Measurements from ENCODE around the gene EBF4. TPM values are rescaled to one million over a fixed set of nuclear protein-coding genes. Genes with fewer than 3 reads are reported as not detected.
"Not testable (repeated sequence)": the region's sequence is repeated elsewhere in the genome, so short reads cannot be mapped to it uniquely, and the experiment has no call there.

EBF4 gene
- total RNA-seq, 1 experiment from 2014 or later = not detected

DNA sequence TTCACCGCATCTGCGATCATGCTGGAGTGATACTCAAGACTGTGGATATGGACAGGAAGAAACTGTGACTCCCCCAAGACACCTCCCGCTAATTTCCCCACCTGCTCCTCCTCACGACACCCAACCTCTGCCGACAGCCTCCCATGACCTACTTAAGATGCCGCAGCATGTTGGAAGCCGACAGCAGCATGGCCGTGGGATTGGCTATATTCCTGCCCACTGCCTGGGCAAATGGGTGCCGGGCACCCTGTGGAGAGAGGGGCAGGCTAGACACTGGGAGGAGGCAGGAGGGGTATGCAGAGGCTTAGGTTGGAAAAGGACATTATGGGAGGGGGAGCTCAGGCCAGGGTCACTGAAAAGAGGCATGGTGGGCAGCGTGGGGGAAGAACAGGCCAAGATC, 33.0 kb upstream of the EBF4 start:
- DNase-seq = no peak
- Histone ChIP-seq H3K27me3 (no peaks in the 10 kb centered on the region), H3K9me3 (no peaks in the 10 kb centered on the region), H3K4me3 (no peak overlapping the region), H3K36me3 (peaks cover 49% of the 10 kb centered on the region)

GRCh38 chr20:2663364-2663886, 29.2 kb upstream of the EBF4 start:
- Histone ChIP-seq H3K9me3 (no peaks in the 10 kb centered on the region), H3K4me3 (peak overlapping the region; percentile 74)

GRCh38 chr20:2663887-2664719, 28.5 kb upstream of the EBF4 start, which contains the start of gene IDH3B:
Gene IDH3B, minus strand, starts transcription at chr20:2664216. Its CDS starts 28 bp downstream, at chr20:2664188.
- Histone ChIP-seq H3K36me3 (peaks cover 8% of the 10 kb centered on the region), H3K9me3 (no peaks in the 10 kb centered on the region)

More at GRCh38 chr20:2663364-2663886, 29.2 kb upstream of the EBF4 start:
- DNase-seq = no peak
- Histone ChIP-seq H3K36me3 (peaks cover 10% of the 10 kb centered on the region), H3K27me3 (no peaks in the 10 kb centered on the region)

DNA sequence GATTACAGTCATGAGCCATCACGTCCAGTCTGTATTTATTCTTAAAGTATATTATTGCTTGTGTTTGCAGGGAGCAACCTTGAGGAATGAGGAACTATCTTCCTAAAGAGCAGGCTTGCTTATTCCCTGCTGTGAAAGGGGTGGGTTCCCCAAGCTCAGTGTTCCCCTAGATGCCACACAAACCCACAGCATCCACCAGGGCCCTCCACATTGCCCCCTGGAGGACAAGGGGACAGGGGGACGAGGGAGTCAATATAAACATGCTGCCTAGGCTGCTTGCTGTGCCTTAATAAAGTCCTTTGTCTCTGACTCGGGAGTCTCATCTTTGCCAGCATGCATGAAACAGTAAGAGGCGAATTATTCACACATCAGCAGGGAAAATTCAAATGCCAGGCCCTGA, 20.6 kb upstream of the EBF4 start:
- Histone ChIP-seq H3K9me3 (no peaks in the 10 kb centered on the region), H3K36me3 (no peaks in the 10 kb centered on the region), H3K4me3 (no peak overlapping the region), H3K27me3 (no peaks in the 10 kb centered on the region)
- no peak for DNase-seq

More at GRCh38 chr20:2663887-2664719, 28.5 kb upstream of the EBF4 start, which contains the start of gene IDH3B:
- Histone ChIP-seq H3K27me3 (no peaks in the 10 kb centered on the region), H3K4me3 (peak within 1 kb of the TSS; percentile 74)
- DNase-seq = peak; percentile 87

GRCh38 chr20:2672446-2672845, 20.1 kb upstream of the EBF4 start:
- Histone ChIP-seq H3K27me3 (no peaks in the 10 kb centered on the region), H3K9me3 (no peaks in the 10 kb centered on the region), H3K36me3 (no peaks in the 10 kb centered on the region), H3K4me3 (no peak overlapping the region)
- DNase-seq = no peak

DNA sequence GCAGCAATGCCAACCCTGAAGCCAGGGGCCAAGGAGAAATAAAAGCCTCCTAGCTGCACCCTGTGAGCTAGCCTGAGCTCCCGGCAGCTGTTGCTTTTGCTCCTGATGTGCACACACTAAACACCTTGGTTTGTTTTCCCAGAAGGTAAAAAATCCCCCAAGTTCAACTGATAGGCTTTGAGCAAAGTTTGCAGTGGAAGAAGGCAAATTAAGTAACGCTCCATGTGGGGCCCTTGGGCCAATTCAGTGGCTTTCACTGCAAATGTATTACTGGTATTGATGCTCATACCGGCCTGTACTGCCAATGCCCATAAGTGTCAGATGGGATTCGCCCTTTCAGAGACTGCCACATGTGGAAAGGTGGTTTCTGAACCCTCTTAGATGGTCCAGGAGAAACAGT, 19.1 kb upstream of the EBF4 start:
- Histone ChIP-seq H3K4me3 (no peak overlapping the region), H3K36me3 (no peaks in the 10 kb centered on the region), H3K9me3 (no peaks in the 10 kb centered on the region), H3K27me3 (no peaks in the 10 kb centered on the region)
- DNase-seq = no peak

DNA sequence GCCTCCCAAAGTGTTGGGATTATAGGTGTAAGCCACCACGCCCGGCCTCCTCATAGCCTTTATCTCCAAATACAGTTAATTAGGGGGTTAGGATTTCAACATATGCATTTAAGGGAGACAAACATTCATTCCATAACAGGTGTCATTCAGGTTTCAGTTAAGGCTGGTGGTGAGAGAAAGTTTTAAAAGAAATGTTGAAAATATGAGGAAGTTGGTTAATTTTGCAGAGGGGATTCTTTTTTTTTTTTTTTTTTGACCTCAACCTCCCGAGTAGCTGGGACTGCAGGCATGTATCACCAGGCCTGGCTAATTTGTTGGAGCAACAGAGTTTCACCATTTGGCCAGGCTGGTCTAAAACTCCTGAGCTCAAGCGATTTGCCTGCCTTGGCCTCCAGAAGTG, 12.5 kb upstream of the EBF4 start:
- H3K36me3 ChIP-seq = no peaks in the 10 kb centered on the region
- DNase-seq = no peak
- H3K27me3 ChIP-seq = no peaks in the 10 kb centered on the region; the same call in 1 of the 2 replicates
- H3K4me3 ChIP-seq = no peak overlapping the region
- H3K9me3 ChIP-seq = no peaks in the 10 kb centered on the region

GRCh38 chr20:2682040-2682439, 10.5 kb upstream of the EBF4 start:
- not testable (repeated sequence) for DNase-seq, H3K4me3 ChIP-seq, H3K36me3 ChIP-seq, H3K27me3 ChIP-seq, H3K9me3 ChIP-seq

- not testable (repeated sequence) for H3K4me3 ChIP-seq, H3K27me3 ChIP-seq, DNase-seq, H3K36me3 ChIP-seq, H3K9me3 ChIP-seq
Observed at GRCh38 chr20:2684817-2685216, 7.8 kb upstream of the EBF4 start.

- H3K9me3 ChIP-seq = no peaks in the 10 kb centered on the region
- H3K4me3 ChIP-seq = no peak overlapping the region
- no peak for DNase-seq
- H3K27me3 ChIP-seq = no peaks in the 10 kb centered on the region; the same call in 1 of the 2 replicates
- H3K36me3 ChIP-seq = no peaks in the 10 kb centered on the region
Observed at GRCh38 chr20:2687514-2687913, 5.1 kb upstream of the EBF4 start.

- no peaks in the 10 kb centered on the region for H3K9me3 ChIP-seq
- no peaks in the 10 kb centered on the region for H3K36me3 ChIP-seq
- DNase-seq = no peak
- no peak overlapping the region for H3K4me3 ChIP-seq
- no peaks in the 10 kb centered on the region; the same call in 1 of the 2 replicates for H3K27me3 ChIP-seq
Observed at GRCh38 chr20:2688041-2688591, 4.5 kb upstream of the EBF4 start.

DNA sequence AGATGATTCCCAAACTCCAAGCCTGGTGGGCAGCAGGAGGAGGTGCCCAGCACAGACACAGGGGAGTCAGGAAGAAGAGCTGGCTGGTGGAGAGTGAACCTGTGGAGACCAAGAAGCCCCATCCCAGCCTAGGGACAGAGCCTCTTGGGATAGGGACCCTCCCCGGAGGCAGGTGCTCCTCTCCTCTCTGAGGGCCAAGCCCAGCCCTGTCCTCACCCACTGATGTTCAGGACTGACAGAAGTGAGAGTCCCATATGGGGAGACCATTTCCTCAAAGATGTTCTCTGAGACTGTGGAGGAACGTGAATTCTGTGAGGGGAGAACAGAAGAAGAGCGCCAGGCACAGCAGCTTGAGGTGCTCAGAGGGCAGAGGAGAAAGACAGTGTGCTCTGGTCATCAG, 2.4 kb upstream of the EBF4 start:
- Histone ChIP-seq H3K27me3 (peaks cover 13% of the 10 kb centered on the region), H3K9me3 (no peaks in the 10 kb centered on the region)
- DNase-seq = no peak

DNA sequence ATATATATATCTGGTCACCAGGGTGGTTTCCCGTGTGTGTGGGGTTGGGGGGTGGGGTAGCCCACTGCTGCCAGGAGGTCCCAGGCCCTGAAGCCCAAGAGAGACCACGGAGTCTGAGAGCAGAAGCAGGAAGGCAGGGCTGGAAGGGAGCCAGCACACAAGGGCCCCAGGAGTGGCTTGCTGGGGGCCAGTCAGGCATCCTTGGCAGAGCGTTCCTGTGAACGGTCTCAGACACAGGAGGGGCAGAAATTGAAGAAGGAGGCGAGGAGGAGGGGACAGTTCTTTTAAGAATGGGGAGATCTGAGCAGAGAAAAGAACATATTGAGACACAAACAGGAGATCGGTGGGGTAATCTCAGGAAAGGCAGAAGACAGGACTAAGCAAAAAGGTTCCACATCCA, 1.9 kb upstream of the EBF4 start:
- peaks cover 13% of the 10 kb centered on the region for H3K27me3 ChIP-seq

More for the DNA sequence above, 2.4 kb upstream of the EBF4 start:
- H3K36me3 ChIP-seq = no peaks in the 10 kb centered on the region
- H3K4me3 ChIP-seq = no peak overlapping the region

GRCh38 chr20:2691127-2691526, 1.5 kb upstream of the EBF4 start:
- no peaks in the 10 kb centered on the region for H3K36me3 ChIP-seq
- no peaks in the 10 kb centered on the region for H3K9me3 ChIP-seq
- peaks cover 13% of the 10 kb centered on the region for H3K27me3 ChIP-seq
- no peak for DNase-seq
- H3K4me3 ChIP-seq = no peak overlapping the region

More for the DNA sequence above, 1.9 kb upstream of the EBF4 start:
- Histone ChIP-seq H3K36me3 (no peaks in the 10 kb centered on the region), H3K9me3 (no peaks in the 10 kb centered on the region), H3K4me3 (no peak overlapping the region)
- no peak for DNase-seq

GRCh38 chr20:2691663-2692035, 931 bp upstream of the EBF4 start:
- Histone ChIP-seq H3K36me3 (no peaks in the 10 kb centered on the region), H3K4me3 (no peak overlapping the region), H3K9me3 (no peaks in the 10 kb centered on the region), H3K27me3 (peaks cover 13% of the 10 kb centered on the region)
- no peak for DNase-seq

DNA sequence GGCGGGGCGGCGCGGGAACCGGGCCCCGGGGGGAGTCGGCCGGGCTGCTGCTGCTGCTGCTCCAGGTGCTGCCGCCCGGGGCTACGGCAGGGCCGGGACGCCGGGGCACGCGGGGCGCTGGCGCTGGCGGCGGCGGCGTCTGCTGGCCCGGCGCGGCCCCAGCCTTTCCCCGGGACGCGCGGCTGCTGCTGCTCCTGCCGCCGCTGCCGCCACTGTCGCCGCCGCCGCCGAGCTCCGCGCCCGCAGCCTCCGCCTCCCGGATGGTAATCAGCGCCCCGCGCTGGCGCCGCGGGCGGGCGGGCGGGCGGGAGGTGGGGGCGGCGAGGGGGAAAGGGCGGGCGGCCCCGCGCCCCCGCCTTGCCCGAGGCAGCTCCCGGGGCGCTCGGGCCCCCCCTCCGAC, 306 bp downstream of the EBF4 start:
- DNase-seq = no peak
- Histone ChIP-seq H3K4me3 (no peak overlapping the region), H3K27me3 (peaks cover 13% of the 10 kb centered on the region)

DNA sequence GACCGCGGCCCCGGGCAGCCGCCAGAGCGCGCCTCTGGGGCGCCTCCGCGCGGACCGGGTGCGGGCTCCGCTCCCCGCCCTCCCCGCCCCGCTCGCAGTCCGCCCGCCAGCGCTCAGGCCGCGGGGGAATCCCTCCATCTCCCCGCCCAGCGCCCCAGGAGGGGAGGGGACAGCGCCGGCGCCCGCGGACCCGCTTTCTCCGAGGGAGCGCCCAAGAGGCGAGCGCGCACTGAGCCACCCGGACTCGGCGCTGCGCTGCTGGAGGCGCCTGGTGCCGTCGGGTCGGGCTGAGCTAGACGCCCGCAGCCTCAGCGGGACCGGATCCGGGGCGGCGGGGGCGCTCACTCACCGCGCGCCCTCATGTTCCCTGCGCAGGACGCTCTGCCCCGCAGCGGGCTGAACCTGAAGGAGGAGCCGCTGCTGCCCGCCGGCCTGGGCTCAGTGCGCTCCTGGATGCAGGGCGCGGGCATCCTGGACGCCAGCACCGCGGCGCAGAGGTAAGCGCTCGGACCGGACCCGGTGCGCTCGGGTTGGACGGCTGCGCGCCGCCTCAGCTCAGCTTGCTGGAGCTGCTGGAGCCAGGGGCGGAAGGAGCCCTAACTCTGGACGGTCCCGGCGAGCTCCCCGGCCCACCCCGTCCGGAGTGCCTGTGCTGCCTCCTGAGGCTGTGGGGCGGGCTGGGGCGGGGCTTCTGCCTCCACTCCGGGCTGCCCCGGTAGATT, 867 bp downstream of the EBF4 start:
- peak; percentile 22 for DNase-seq
- Histone ChIP-seq H3K4me3 (no peak overlapping the region), H3K27me3 (peaks cover 13% of the 10 kb centered on the region)

More for the DNA sequence above, 306 bp downstream of the EBF4 start:
- H3K9me3 ChIP-seq = no peaks in the 10 kb centered on the region
- H3K36me3 ChIP-seq = no peaks in the 10 kb centered on the region

More for the DNA sequence above, 867 bp downstream of the EBF4 start:
- Histone ChIP-seq H3K36me3 (no peaks in the 10 kb centered on the region), H3K9me3 (no peaks in the 10 kb centered on the region)

All from MG63 (cell line).